IPS DF 6.9 (cell line): Measurements from ENCODE around the gene VEGFB.

Experiments used
- DNase-seq: peaks from one replicate; pipeline ENCODE4 v3.0.0-alpha.2; 2013; ENCODE audit warnings: low read depth, low spot score
- H3K27ac ChIP-seq: one replicate; pipeline ENCODE4 v1.5.1; 2013; ENCODE audit warnings: low read length, control low read depth
- H3K27me3 ChIP-seq: 2 replicates; pipeline ENCODE4 v1.6.1; 2013; ENCODE audit warnings: mild to moderate bottlenecking, low read length; ENCODE audit not compliant: control insufficient read depth, insufficient read depth
- H3K36me3 ChIP-seq: 2 replicates; pipeline ENCODE4 v1.6.1; 2013; ENCODE audit warnings: low read length; ENCODE audit not compliant: control insufficient read depth, insufficient read depth
- H3K4me1 ChIP-seq: 2 replicates; pipeline ENCODE4 v1.6.1; 2013; ENCODE audit warnings: low read length; ENCODE audit not compliant: control insufficient read depth, insufficient read depth
- H3K4me3 ChIP-seq: 2 replicates; pipeline ENCODE4 v1.5.1; 2013; ENCODE audit warnings: mild to moderate bottlenecking, low read length
- H3K9me3 ChIP-seq: 2 replicates; pipeline ENCODE4 v1.6.1; 2013; ENCODE audit warnings: low read length, inconsistent platforms; ENCODE audit not compliant: control insufficient read depth, insufficient read depth
- WGBS: extraction: QIAGEN DNeasy Blood & Tissue Kit; methylation state at CpG from one replicate; pipeline ENCODE4 v1.1.7; 2013; ENCODE audit warnings: mixed read lengths, missing lambda C conversion rate; ENCODE audit not compliant: insufficient read length, insufficient coverage; 5-methylcytosine and 5-hydroxymethylcytosine counted together

The VEGFB gene

GRCh38 chr11:64247729-64248531, 13.5 kb downstream of the VEGFB start:
- H3K27ac ChIP-seq, result no peak overlapping the region

DNA sequence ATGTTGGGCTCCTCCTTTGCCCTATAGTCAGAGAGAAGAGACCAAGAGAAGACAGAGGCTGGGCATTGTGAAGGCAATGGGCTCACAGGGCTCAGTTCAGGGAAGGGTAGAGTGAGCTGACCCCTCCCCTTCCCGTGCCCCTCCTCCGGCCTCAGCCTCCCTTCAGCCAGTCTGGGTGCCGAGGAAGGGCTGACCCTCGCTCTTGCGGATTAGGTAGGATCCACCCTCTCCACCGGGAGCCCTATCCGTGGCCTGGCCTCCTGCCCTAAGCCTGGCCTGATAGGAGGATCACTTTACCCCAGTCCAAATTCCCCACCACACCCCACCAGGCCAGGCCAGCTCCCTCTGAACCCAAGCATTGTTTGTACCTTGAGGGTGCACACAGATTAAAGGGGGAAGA, 14.2 kb downstream of the VEGFB start:
- no CpG with 5 or more reads among the region's 7 CpGs for WGBS
- Histone ChIP-seq H3K27ac (no peak overlapping the region), H3K27me3 (no peaks in the 10 kb centered on the region), H3K36me3 (peaks cover 7% of the 10 kb centered on the region; the same call in 1 of the 2 replicates), H3K4me3 (no peak overlapping the region), H3K4me1 (peaks cover 20% of the 10 kb centered on the region), H3K9me3 (no peaks in the 10 kb centered on the region)
- DNase-seq, result no peak

More at GRCh38 chr11:64247729-64248531, 13.5 kb downstream of the VEGFB start:
- H3K9me3 ChIP-seq, result no peaks in the 10 kb centered on the region
- H3K4me3 ChIP-seq, result peak overlapping the region; percentile 87; the same call in 1 of the 2 replicates
- no peaks in the 10 kb centered on the region for H3K27me3 ChIP-seq
- DNase-seq, result no peak
- peaks cover 11% of the 10 kb centered on the region; the same call in 1 of the 2 replicates for H3K36me3 ChIP-seq
- no CpG with 5 or more reads among the region's 31 CpGs for WGBS
- H3K4me1 ChIP-seq, result peaks cover 20% of the 10 kb centered on the region

DNA sequence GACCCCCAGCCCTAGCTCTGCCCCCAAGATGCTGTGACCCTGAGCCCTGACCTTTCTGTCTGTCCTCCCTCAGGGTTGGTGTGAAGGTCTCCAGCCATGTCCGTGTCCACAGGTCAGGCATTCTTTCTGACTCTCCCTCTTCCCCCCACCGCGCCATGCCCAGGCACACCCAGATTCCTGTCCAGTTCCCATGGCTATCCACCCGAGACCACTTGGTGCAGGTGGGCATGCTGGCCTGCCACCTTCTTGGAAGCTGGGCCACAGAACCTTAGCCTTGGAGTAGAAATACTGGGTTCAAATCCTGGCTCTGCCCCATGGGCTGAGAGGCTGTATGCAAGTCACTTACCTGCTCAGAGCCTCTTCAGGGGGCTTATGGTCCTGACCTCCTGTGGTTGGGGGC, 14.7 kb downstream of the VEGFB start:
- peak overlapping the region; percentile 36 for H3K27ac ChIP-seq
- no peak overlapping the region for H3K4me3 ChIP-seq
- peaks cover 4% of the 10 kb centered on the region; the same call in 1 of the 2 replicates for H3K36me3 ChIP-seq
- no peak for DNase-seq
- no peaks in the 10 kb centered on the region for H3K27me3 ChIP-seq
- H3K9me3 ChIP-seq, result no peaks in the 10 kb centered on the region
- WGBS, result no CpG with 5 or more reads among the region's 4 CpGs
- peaks cover 20% of the 10 kb centered on the region for H3K4me1 ChIP-seq

DNA sequence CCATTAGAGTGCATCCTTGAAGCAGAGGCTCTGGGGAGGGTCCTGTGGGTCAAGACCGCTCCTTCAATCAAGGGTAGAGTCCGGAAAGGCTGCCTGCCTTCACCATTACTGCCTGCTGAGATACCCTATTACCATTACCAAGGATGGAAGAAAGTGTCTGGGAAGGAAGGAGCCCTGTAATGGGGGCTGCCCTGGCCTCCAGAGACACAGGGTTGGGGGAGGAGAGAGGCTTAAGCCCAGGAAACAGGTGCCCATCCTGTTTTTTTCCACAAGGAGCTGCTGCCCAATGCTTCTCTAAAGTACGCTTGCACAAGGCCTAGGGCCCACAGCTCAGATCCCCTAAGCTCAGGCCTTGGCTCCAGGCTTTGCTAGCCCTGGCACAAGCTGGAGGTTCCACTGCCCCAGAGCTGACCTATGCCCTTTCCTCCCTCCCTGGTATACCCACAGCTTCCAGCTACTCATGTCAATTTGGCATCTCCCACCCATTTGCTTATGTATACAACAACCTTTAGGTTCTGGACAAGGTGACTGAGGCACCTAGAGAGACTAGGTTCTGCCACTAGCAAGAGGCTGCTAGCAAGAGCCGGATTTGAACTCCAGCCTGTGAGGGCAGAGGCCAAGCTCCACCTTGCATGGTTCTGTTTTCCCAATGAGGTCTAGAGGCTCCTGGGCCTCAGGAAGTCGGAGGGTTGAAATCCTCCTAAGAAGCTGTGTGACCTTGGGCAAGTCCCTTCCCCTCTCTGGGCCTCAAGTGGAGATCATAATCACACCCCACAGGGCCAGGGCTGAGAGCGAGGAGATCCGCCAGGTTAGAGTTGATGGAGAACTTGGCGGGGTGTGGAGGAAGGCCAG, 15.4 kb downstream of the VEGFB start:
- H3K4me1 ChIP-seq, result peaks cover 20% of the 10 kb centered on the region
- no peak for DNase-seq
- no peak overlapping the region for H3K4me3 ChIP-seq
- no peaks in the 10 kb centered on the region for H3K9me3 ChIP-seq
- H3K27me3 ChIP-seq, result no peaks in the 10 kb centered on the region
- peak overlapping the region; percentile 36 for H3K27ac ChIP-seq
- WGBS, result no CpG with 5 or more reads among the region's 8 CpGs
- peaks cover 9% of the 10 kb centered on the region for H3K36me3 ChIP-seq

DNA sequence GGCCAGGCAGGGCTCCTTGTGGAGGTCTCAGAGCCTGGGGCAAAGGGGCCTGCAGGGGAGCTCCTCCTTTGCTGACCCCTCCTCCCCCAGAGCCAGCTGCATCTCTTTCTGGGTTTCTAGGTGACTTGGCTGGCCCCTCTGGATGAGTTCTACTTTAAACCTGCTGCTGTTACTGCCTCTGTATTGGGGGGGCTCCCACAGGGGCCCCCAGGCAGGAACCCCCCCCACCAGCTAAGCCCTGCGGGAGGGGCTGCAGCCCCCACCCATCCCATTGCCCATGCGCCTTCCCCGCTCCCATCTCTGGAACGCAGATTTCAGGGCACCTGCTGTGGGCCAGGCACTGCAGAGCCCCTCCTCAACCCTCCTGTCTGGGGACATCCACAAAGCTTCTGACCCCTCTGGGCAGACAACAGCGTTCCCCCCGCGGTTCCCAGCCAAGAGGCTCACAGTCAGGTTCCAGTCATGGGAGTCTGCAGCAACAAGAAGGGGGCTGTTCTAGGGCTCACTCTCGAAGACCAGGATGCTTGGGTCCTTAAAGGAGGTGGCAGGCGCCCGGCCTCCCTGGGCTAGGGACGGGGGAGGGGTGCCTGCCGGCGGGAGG, 16.1 kb downstream of the VEGFB start:
- H3K27me3 ChIP-seq, result no peaks in the 10 kb centered on the region
- no peak for DNase-seq
- H3K4me3 ChIP-seq, result peak overlapping the region; percentile 50; the same call in 1 of the 2 replicates
- peaks cover 12% of the 10 kb centered on the region for H3K36me3 ChIP-seq
- no peak overlapping the region for H3K27ac ChIP-seq
- H3K4me1 ChIP-seq, result peaks cover 17% of the 10 kb centered on the region
- no peaks in the 10 kb centered on the region for H3K9me3 ChIP-seq
- no CpG with 5 or more reads among the region's 13 CpGs for WGBS

- WGBS, result no CpG with 5 or more reads among the region's 75 CpGs
- H3K9me3 ChIP-seq, result no peaks in the 10 kb centered on the region
- H3K4me1 ChIP-seq, result peaks cover 17% of the 10 kb centered on the region
- H3K4me3 ChIP-seq, result peak within 1 kb of the TSS; percentile 84; the same call in 1 of the 2 replicates
- no peak within 1 kb of the TSS for H3K27ac ChIP-seq
- DNase-seq, result no peak
- H3K36me3 ChIP-seq, result peaks cover 19% of the 10 kb centered on the region
- no peaks in the 10 kb centered on the region for H3K27me3 ChIP-seq
These were observed 16.8 kb downstream of the VEGFB start, which contains the start of gene PLCB3 for GRCh38 chr11:64251016-64251752. Gene PLCB3, plus strand, starts transcription at chr11:64251530. Its CDS starts 120 bp downstream, at chr11:64251650.

DNA sequence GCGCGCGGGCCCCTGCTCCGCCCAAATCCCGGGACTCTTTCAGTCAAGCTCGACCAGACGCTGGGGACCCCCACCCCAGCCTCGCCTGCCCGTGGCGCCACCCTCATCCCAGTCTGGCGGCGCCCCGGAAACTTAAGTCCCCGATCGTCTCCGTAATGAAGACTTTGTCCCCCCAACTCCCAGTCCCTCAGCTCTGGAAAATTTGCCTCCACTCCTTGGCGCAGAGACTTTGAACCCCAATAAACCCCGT, 17.3 kb downstream of the VEGFB start:
- DNase-seq, result no peak
- Histone ChIP-seq H3K27ac (no peak overlapping the region), H3K4me3 (peak overlapping the region; percentile 84; the same call in 1 of the 2 replicates), H3K27me3 (no peaks in the 10 kb centered on the region), H3K9me3 (no peaks in the 10 kb centered on the region), H3K36me3 (peaks cover 24% of the 10 kb centered on the region), H3K4me1 (peaks cover 17% of the 10 kb centered on the region)
- no CpG with 5 or more reads among the region's 18 CpGs for WGBS

GRCh38 chr11:64252003-64252872, 17.9 kb downstream of the VEGFB start:
- H3K27ac ChIP-seq, result no peak overlapping the region

DNA sequence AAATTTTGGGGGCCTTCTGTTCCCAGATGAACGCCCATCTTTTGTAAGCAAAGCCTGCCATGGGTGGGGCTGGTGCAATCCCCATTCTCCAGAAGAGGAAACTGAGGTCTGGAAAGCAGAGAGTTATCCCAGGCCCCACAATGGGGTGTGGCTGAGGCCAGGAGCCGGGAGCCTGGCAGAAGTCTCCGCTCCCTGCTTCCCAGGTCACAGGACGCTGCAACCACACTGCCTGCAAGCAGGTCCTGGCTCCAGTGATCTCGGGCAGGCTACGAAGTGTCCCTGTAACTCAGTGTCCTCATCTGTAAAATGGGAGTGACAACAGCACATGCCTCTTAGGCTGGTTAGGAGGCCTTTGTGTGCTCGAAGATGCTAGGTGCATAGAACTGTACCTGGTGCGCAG, 18.7 kb downstream of the VEGFB start:
- H3K4me1 ChIP-seq, result peaks cover 15% of the 10 kb centered on the region
- WGBS, result no CpG with 5 or more reads among the region's 8 CpGs
- H3K36me3 ChIP-seq, result peaks cover 25% of the 10 kb centered on the region
- DNase-seq, result no peak
- H3K4me3 ChIP-seq, result no peak overlapping the region
- H3K9me3 ChIP-seq, result no peaks in the 10 kb centered on the region
- no peaks in the 10 kb centered on the region for H3K27me3 ChIP-seq
- no peak overlapping the region for H3K27ac ChIP-seq

More at GRCh38 chr11:64252003-64252872, 17.9 kb downstream of the VEGFB start:
- DNase-seq, result no peak
- Histone ChIP-seq H3K9me3 (no peaks in the 10 kb centered on the region), H3K36me3 (peaks cover 25% of the 10 kb centered on the region), H3K27me3 (no peaks in the 10 kb centered on the region), H3K4me3 (peak overlapping the region; percentile 84; the same call in 1 of the 2 replicates), H3K4me1 (peaks cover 17% of the 10 kb centered on the region)
- no CpG with 5 or more reads among the region's 23 CpGs for WGBS
